ENCODE results near the gene CRB1.

DNA sequence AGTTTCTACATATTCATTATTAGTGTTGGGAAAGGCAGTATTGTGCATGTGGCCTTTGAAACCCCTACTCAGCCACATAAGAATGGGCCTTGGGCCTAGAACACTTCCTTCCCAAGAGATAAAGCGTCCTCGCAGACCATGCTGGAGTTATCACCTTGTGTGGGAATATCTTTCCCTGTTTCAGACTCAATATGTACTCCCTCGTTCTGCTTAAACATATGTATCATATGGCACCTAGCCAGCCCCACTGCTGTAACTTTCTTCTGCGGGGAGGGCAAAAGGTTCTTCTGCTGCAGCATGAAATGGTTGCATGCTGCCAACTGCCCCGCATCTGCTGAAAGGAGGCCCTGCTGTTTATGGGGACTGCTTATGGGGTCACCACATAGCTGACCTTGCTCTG lies 92.0 kb downstream of the CRB1 start:
- TF ChIP-seq, protein P1, sequence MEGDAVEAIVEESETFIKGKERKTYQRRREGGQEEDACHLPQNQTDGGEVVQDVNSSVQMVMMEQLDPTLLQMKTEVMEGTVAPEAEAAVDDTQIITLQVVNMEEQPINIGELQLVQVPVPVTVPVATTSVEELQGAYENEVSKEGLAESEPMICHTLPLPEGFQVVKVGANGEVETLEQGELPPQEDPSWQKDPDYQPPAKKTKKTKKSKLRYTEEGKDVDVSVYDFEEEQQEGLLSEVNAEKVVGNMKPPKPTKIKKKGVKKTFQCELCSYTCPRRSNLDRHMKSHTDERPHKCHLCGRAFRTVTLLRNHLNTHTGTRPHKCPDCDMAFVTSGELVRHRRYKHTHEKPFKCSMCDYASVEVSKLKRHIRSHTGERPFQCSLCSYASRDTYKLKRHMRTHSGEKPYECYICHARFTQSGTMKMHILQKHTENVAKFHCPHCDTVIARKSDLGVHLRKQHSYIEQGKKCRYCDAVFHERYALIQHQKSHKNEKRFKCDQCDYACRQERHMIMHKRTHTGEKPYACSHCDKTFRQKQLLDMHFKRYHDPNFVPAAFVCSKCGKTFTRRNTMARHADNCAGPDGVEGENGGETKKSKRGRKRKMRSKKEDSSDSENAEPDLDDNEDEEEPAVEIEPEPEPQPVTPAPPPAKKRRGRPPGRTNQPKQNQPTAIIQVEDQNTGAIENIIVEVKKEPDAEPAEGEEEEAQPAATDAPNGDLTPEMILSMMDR (IDR thresholded peaks at IDR 0.05): no peak
- TF ChIP-seq EZH2 (IDR thresholded peaks at IDR 0.05): no peak

Measured in neural progenitor cell (in vitro differentiated cells).